Measurements from ENCODE around the gene CEP85L. TPM values are rescaled to one million over a fixed set of nuclear protein-coding genes. Genes with fewer than 3 reads are reported as not detected.

The CEP85L gene
- total RNA-seq, 1 donor from 2014 or later: 3.3 TPM

DNA sequence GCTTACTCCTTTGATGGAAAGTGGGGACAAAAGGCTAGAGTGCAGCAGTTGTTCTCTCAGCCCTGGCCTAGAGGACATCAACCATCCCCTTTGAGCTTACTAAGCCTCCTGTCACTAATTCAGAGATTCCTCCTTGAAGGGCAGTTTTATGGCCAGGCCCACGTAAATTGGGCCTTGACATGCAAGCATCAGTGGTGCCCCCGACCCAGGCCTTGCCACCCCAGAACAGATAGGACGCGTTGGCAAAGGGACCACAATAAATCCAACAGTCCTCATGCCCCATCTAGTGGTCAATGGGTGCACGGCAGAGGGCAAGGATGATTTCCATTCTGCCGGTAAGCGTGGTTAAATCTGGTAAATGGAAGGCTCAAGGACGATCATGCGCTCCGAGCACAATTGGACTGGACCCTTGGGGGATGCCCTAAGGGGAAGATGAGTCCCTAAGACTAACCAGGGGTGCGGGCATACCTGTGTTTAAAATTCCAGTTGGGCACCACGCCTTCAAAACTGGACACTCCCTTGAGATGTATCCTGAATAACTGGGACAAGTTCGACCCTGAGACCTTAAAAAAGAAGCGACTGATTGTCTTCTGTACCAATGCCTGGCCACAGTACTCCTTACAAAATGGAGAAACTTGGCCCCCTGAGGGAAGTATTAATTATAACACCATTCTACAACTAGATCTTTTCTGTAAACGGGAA is 32.6 kb downstream of the CEP85L start:
- Histone ChIP-seq H3K4me3 (ENCODE audit: low read depth, low read length) (no peak overlapping the region), H3K36me3 (ENCODE audit: control insufficient read depth, insufficient read depth, low read length) (no peaks in the 10 kb centered on the region), H3K27me3 (ENCODE audit: control insufficient read depth, insufficient read depth, low read length) (no peaks in the 10 kb centered on the region)
- TF ChIP-seq, protein P1, sequence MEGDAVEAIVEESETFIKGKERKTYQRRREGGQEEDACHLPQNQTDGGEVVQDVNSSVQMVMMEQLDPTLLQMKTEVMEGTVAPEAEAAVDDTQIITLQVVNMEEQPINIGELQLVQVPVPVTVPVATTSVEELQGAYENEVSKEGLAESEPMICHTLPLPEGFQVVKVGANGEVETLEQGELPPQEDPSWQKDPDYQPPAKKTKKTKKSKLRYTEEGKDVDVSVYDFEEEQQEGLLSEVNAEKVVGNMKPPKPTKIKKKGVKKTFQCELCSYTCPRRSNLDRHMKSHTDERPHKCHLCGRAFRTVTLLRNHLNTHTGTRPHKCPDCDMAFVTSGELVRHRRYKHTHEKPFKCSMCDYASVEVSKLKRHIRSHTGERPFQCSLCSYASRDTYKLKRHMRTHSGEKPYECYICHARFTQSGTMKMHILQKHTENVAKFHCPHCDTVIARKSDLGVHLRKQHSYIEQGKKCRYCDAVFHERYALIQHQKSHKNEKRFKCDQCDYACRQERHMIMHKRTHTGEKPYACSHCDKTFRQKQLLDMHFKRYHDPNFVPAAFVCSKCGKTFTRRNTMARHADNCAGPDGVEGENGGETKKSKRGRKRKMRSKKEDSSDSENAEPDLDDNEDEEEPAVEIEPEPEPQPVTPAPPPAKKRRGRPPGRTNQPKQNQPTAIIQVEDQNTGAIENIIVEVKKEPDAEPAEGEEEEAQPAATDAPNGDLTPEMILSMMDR (IDR thresholded peaks at IDR 0.05; ENCODE audit: insufficient read depth, low read length, poor library complexity, severe bottlenecking): peak; percentile 77
- DNase-seq (ENCODE audit: low read depth): no peak

- Histone ChIP-seq H3K4me3 (ENCODE audit: low read depth, low read length) (no peak overlapping the region), H3K27me3 (ENCODE audit: control insufficient read depth, insufficient read depth, low read length) (no peaks in the 10 kb centered on the region), H3K36me3 (ENCODE audit: control insufficient read depth, insufficient read depth, low read length) (no peaks in the 10 kb centered on the region)
- TF ChIP-seq, protein P1 (IDR thresholded peaks at IDR 0.05; ENCODE audit: insufficient read depth, low read length, poor library complexity, severe bottlenecking): no peak
- DNase-seq (ENCODE audit: low read depth): no peak
Measured at GRCh38 chr6:118617417-118617816, 34.0 kb downstream of the CEP85L start.

DNA sequence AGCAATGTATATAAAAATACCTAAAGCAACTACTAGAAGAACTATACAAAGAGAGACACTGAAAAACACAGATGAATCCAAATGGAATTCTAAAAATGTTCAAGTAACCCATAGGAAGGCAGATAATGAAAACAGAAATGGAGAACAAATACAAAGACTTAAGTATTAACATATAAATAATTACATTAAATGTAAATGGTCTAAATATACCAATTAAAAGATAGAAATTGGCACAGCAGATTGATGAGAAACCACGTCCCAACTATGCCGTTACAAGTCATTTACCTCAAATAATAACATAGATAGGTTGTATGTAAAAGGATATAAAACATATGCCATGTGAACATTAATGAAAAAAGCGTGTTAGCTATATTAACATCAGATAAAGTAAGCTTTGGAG is 40.1 kb downstream of the CEP85L start:
- Histone ChIP-seq H3K27me3 (ENCODE audit: control insufficient read depth, insufficient read depth, low read length) (no peaks in the 10 kb centered on the region), H3K36me3 (ENCODE audit: control insufficient read depth, insufficient read depth, low read length) (no peaks in the 10 kb centered on the region), H3K4me3 (ENCODE audit: low read depth, low read length) (no peak overlapping the region)
- TF ChIP-seq, protein P1 (IDR thresholded peaks at IDR 0.05; ENCODE audit: insufficient read depth, low read length, poor library complexity, severe bottlenecking): no peak
- no peak for DNase-seq (ENCODE audit: low read depth)

GRCh38 chr6:118606858-118607257 is 44.5 kb downstream of the CEP85L start:
- Histone ChIP-seq H3K4me3 (ENCODE audit: low read depth, low read length) (no peak overlapping the region), H3K36me3 (ENCODE audit: control insufficient read depth, insufficient read depth, low read length) (no peaks in the 10 kb centered on the region), H3K27me3 (ENCODE audit: control insufficient read depth, insufficient read depth, low read length) (no peaks in the 10 kb centered on the region)
- TF ChIP-seq, protein P1 (IDR thresholded peaks at IDR 0.05; ENCODE audit: insufficient read depth, low read length, poor library complexity, severe bottlenecking): no peak
- no peak for DNase-seq (ENCODE audit: low read depth)

- no peaks in the 10 kb centered on the region for H3K27me3 ChIP-seq (ENCODE audit: control insufficient read depth, insufficient read depth, low read length)
- TF ChIP-seq, protein P1 (IDR thresholded peaks at IDR 0.05; ENCODE audit: insufficient read depth, low read length, poor library complexity, severe bottlenecking): no peak
- H3K36me3 ChIP-seq (ENCODE audit: control insufficient read depth, insufficient read depth, low read length): no peaks in the 10 kb centered on the region
- H3K4me3 ChIP-seq (ENCODE audit: low read depth, low read length): no peak overlapping the region
- DNase-seq (ENCODE audit: low read depth): no peak
Measured at GRCh38 chr6:118606268-118606667, 45.1 kb downstream of the CEP85L start.

DNA sequence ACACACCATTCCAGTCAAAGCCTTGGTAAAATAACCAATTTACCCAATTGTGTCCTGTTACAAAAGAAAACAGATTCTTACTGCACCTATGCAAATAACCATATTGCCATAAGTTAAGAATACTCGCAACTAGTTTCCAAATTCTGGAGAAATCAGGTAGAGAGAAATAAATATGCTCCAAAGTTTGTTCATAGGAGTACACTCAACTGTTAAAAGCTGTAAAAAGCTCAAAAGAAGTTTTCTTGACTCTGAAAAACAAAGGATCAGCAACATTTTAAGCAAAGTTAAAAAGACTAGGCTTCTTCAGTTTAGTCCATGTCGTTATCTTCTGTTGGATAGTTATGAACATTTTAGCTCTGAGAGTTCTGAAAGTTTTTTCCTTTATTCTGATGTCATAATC is 48.0 kb downstream of the CEP85L start:
- TF ChIP-seq, protein P1 (IDR thresholded peaks at IDR 0.05; ENCODE audit: insufficient read depth, low read length, poor library complexity, severe bottlenecking): no peak
- H3K36me3 ChIP-seq (ENCODE audit: control insufficient read depth, insufficient read depth, low read length): no peaks in the 10 kb centered on the region
- H3K4me3 ChIP-seq (ENCODE audit: low read depth, low read length): no peak overlapping the region
- H3K27me3 ChIP-seq (ENCODE audit: control insufficient read depth, insufficient read depth, low read length): no peaks in the 10 kb centered on the region
- no peak for DNase-seq (ENCODE audit: low read depth)

Measured in kidney epithelial cell (primary cell).